A549 treated with CORT108297 at 1 μM for 4 hours (cell line): Measurements from ENCODE around the gene AGAP4. TPM values are rescaled to one million over a fixed set of nuclear protein-coding genes. Genes with fewer than 3 reads are reported as not detected.

Experiments used
- total RNA-seq: library from RNA; stranded (reverse); fragments of 200-300 nt; extraction: Qiagen RNA extraction; gene quantifications from 5 replicates; pipeline ENCODE4 v1.2.3, GENCODE V29; 2022

AGAP4 gene
- 6.3 to 9.0 TPM (median 7.7 TPM) in 5 replicates for total RNA-seq

DNA sequence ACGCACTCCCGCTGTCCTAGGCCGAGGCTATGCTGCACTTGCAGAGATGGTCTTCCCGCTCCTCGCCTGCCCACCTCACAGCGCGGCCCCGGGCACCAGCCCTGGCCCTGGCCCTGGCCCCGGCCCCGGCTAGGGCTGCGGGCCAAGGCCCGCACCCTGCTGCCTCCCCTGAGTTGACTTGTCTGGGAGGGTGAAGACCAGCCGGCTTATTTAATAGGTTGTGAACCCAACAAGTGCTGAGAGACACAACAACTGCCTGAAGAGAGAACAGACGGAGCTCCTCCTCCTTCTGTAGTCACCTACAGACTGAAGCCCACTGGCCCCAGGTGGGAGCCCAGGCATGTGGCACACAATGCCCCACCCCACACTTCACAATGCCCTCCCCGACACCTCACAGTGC lies at the start of gene AGAP4:
TSS of gene AGAP4 (minus strand) at position 101 of the 400 bp plus-strand sequence. CDS start 153 bp downstream, outside the sequence.

Other genes with a start within 250 kb of the AGAP4 start
- 4.4 to 6.0 TPM (median 5.5 TPM) in 5 replicates for gene ZFAND4, start 174.7 kb downstream of the AGAP4 start, total RNA-seq
- gene WASHC2C, start 120.2 kb downstream of the AGAP4 start, total RNA-seq, result 16.4 to 21.6 TPM (median 20.2 TPM) in 5 replicates
- gene TIMM23, start 125.0 kb upstream of the AGAP4 start, total RNA-seq, result 147 to 159 TPM (median 154 TPM) in 5 replicates
- 82.5 to 110 TPM (median 86.3 TPM) in 5 replicates for gene NCOA4, start 183.1 kb upstream of the AGAP4 start, total RNA-seq
- not detected in 5 replicates for gene MSMB, start 198.8 kb upstream of the AGAP4 start, total RNA-seq